Activated T-cell treated with anti-CD3 and anti-CD28 coated beads, Interleukin-2, amount 50 U/mL, for 24 hours (primary cell): ENCODE results near the gene ANKRD65.
A peak's percentile ranks its signal among the peaks of the same experiment; 100 is the strongest.

Experiments
- DNase-seq: peaks from one replicate; pipeline ENCODE4 v3.0.0-alpha.2; 2020
- H3K27ac Mint-ChIP-seq: 2 replicates; pipeline ENCODE4 v1.8.0; 2020; ENCODE audit warnings: mild to moderate bottlenecking, mixed read lengths
- H3K27me3 Mint-ChIP-seq: 2 replicates; pipeline ENCODE4 v1.8.0; 2020; ENCODE audit warnings: mixed read lengths
- H3K36me3 Mint-ChIP-seq: 2 replicates; pipeline ENCODE4 v1.8.0; 2020; ENCODE audit warnings: low read depth, mixed read lengths
- H3K4me1 Mint-ChIP-seq: 2 replicates; pipeline ENCODE4 v1.8.0; 2020; ENCODE audit warnings: low read depth, mixed read lengths
- H3K4me3 Mint-ChIP-seq: 2 replicates; pipeline ENCODE4 v1.8.0; 2020; ENCODE audit warnings: mild to moderate bottlenecking, moderate library complexity, mixed read lengths
- H3K9me3 Mint-ChIP-seq: 2 replicates; pipeline ENCODE4 v1.8.0; 2020; ENCODE audit warnings: mixed read lengths

The ANKRD65 gene

DNA sequence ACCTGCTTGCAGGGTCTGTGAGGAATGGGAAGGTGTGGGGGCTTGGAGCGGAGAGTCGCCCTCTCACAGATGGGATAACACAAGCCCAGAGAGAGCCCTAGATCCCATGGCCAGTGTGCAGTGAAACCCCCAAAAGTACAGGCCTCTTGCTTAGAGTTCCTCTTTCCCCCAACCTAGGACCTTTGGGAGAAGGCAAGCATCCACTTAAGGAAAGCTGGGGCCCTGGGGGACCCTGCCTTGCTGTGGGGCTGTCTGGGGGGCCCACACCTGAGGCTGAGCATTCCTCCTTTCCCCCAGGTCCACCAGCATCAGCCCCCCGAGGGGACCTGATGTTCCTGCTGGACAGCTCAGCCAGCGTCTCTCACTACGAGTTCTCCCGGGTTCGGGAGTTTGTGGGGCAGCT, 15.6 kb upstream of the ANKRD65 start:
- H3K4me3 Mint-ChIP-seq = no peak overlapping the region
- peaks cover 41% of the 10 kb centered on the region for H3K27me3 Mint-ChIP-seq
- DNase-seq = no peak
- no peaks in the 10 kb centered on the region for H3K9me3 Mint-ChIP-seq
- H3K27ac Mint-ChIP-seq = no peak overlapping the region
- H3K4me1 Mint-ChIP-seq = peaks cover 22% of the 10 kb centered on the region
- H3K36me3 Mint-ChIP-seq = no peaks in the 10 kb centered on the region

DNA sequence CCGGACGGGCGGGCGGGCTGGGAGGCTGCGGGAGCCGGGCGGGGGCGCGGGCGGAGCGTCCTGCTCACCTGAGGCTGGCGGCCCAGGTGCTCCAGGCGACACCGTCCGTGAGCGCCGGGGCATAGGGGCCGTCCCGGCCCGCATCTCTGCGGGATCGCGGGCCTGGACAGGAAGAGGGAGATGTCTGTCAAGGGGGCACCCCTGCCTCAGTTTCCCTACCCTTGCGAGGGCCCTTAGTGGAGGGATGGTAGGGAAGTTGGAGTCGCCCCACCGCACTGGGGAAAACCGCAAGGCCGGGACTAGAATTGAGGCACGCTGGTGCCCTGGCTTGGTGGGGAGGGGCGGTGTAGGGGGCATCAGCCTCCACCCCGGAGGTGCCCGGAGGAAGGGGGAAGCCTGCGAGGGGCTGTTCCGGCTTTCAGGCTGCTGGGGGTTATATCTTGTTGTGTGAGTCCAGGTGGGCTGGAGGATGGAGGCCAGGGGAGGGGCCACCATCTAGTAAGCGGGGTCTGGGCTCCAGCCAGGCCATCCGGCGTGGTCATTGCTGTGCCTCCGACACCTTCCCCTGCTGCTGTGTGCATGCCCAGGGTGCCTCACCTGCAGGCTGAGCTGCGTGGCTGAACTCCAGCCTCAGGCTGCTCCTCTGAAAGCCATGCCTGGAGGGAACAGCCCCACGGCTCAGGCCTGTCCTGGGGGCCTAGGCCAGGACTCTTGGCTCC, 15.0 kb upstream of the ANKRD65 start:
- Mint-ChIP-seq H3K27ac (no peak overlapping the region), H3K27me3 (peaks cover 44% of the 10 kb centered on the region), H3K9me3 (no peaks in the 10 kb centered on the region), H3K4me3 (peak overlapping the region; percentile 25), H3K4me1 (peaks cover 22% of the 10 kb centered on the region), H3K36me3 (no peaks in the 10 kb centered on the region)
- no peak for DNase-seq

DNA sequence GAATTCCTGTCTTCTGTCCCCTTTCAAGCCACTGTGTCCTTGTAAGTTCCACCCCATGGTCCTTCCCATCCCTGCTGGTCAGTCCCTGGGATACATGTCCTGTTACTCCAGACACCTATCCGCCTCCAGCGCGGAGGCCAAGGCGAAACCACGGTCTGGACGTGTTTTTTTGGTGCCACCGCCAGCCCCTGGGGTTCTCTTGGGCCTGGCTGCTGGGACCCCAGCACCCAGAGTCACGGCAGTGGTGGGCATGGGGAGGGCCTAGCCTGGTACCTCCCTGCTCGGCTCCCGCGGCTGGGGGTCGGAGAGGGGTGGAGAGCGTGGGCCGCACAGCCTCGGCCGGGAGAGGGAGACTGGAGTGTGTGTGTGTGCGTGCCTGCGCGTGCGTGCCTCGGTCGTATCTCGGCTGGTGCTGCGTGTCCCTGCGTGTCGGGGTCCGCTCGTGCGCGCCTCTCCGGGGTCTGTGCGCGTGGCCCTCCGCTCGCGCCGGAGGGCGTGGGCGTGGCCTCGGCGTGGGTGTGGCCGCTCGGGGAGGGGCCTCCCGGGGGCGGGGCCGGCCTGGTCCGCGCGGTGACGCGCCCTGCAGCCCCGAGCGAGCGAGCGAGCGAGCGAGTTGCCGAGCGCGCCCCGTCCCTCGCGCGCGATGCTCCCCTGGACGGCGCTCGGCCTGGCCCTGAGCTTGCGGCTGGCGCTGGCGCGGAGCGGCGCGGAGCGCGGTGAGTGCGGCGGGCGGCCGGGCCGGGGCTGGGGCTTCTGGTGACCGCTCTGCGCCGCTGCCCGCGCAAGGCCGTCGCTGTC, 14.2 kb upstream of the ANKRD65 start, which contains the start of gene VWA1:
VWA1 (plus strand) TSS at position 585 of the 798 bp plus-strand sequence; CDS start at position 644, 59 bp downstream.
- DNase-seq = peak; percentile 80
- Mint-ChIP-seq H3K9me3 (no peaks in the 10 kb centered on the region), H3K27ac (no peak within 1 kb of the TSS), H3K27me3 (peaks cover 39% of the 10 kb centered on the region), H3K36me3 (no peaks in the 10 kb centered on the region), H3K4me3 (peak within 1 kb of the TSS; percentile 36), H3K4me1 (peaks cover 18% of the 10 kb centered on the region)

DNA sequence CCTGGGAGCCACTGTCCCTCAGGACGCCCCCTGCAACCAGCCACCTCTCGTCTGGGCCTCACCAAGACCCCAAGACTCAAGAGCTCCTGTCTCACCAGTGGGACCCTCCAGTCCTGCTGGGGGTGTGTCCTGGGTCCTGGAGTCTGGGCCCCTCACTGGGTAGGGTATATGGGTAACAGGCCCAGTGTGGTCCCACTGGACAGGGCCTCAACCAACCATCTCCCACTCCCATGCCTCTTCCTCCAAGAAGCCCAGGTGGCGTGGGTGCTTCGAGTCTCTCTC, 13.7 kb upstream of the ANKRD65 start:
- Mint-ChIP-seq H3K4me1 (peaks cover 18% of the 10 kb centered on the region), H3K9me3 (no peaks in the 10 kb centered on the region), H3K36me3 (no peaks in the 10 kb centered on the region), H3K4me3 (peak overlapping the region; percentile 36), H3K27me3 (peaks cover 44% of the 10 kb centered on the region), H3K27ac (no peak overlapping the region)
- DNase-seq = no peak

DNA sequence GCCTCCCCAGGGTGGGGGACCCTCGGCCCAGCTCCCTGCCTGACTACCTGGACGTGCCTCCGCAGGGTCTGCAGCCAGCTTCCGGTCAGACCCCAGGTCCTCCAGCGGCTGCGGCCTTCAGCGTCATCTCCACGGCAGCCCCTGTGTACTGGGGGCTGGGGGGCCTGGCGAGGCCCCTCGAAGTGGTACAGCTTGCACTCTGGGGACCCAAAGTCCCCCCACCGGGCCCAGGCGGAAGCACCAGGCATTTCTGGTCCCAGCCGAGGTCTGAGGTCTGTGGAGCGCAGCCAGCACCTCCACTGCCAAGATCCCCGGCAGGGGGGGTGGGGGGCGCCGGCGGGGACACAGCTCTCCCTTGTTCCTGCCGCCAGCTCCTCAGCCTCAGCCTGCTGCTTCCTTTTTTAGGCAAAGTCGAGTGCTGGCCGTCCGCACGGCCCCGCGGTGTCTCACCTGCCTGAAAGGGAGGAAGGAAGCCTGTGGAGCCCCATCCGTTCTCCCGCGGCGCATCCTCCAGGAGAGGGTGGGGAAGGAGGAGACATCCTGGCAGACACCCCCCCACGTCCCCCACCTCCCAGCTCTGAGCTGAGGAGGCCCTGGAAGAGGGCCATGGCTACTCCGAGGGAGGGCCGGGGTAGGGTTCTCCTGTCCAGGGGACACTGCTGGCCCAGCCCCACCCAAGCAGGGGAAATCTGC, 13.2 kb upstream of the ANKRD65 start:
- H3K4me3 Mint-ChIP-seq = no peak overlapping the region
- no peak overlapping the region for H3K27ac Mint-ChIP-seq
- H3K9me3 Mint-ChIP-seq = no peaks in the 10 kb centered on the region
- no peak for DNase-seq
- peaks cover 49% of the 10 kb centered on the region for H3K27me3 Mint-ChIP-seq
- H3K4me1 Mint-ChIP-seq = peaks cover 18% of the 10 kb centered on the region
- H3K36me3 Mint-ChIP-seq = no peaks in the 10 kb centered on the region

DNA sequence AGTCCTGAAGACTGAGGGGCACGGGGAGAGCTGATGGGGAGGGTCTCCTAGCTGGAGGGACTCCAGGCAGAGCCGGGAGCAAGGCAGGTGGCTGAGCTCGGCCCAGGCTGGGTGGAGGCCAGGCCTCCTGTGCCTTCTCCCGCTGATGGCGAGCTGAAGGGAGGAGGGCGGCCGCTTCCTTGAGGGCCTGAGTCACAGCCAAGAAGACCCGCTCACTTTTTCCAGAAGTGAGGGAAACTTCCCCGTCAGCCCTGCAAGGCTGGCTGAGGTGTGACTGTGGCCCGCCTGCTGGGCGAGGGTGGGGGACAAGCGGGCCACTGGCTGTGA, 12.7 kb upstream of the ANKRD65 start:
- DNase-seq = peak; percentile 70
- H3K4me1 Mint-ChIP-seq = peaks cover 18% of the 10 kb centered on the region
- H3K9me3 Mint-ChIP-seq = no peaks in the 10 kb centered on the region
- no peaks in the 10 kb centered on the region for H3K36me3 Mint-ChIP-seq
- H3K4me3 Mint-ChIP-seq = peak overlapping the region; percentile 51
- peak overlapping the region; percentile 80 for H3K27ac Mint-ChIP-seq
- H3K27me3 Mint-ChIP-seq = peaks cover 49% of the 10 kb centered on the region

DNA sequence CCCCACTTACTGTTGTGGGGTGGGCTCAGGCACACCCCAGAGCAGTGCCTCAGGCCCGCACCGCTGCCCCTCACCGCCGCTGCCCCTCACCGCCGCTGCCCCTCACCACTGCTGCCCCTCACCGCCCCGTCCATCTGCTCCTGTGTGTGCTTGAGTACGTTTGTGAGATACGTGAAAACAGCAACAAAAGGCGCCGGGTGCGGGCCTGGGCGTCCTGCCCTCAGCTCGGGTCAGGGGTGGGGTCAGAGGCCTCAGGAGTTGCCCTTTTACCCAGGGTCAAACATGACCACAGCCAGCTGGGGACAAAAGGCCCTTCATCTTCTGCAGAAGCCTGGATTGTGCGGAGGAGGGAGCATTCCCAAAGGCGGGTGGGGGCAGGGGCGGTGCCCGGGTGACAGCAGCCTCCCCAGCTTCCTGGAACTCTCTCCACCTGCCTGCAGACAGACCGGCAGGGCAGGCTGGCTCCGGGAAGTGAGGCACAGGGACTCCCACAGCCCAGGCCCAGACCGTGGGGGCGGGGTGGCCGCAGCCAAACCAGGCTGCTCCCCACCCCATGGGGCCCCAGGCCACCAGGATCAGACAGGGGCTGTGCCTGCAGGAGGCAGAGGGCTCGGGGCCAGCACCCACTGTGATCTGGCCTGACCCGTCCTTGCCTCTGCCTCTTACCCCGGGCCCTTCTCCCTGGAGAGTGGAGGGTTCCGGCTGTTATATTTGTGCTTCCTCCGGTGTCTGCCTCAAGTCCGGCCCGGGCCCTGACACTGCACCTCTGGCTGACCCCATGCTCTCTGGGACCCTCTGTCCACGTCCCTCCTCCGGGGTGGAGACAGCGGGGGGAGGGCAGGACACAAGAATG, 12.1 kb upstream of the ANKRD65 start:
- H3K4me1 Mint-ChIP-seq = peaks cover 18% of the 10 kb centered on the region
- no peaks in the 10 kb centered on the region for H3K9me3 Mint-ChIP-seq
- no peaks in the 10 kb centered on the region for H3K36me3 Mint-ChIP-seq
- DNase-seq = no peak
- H3K27me3 Mint-ChIP-seq = peaks cover 48% of the 10 kb centered on the region
- peak overlapping the region; percentile 51 for H3K4me3 Mint-ChIP-seq
- H3K27ac Mint-ChIP-seq = peak overlapping the region; percentile 80

DNA sequence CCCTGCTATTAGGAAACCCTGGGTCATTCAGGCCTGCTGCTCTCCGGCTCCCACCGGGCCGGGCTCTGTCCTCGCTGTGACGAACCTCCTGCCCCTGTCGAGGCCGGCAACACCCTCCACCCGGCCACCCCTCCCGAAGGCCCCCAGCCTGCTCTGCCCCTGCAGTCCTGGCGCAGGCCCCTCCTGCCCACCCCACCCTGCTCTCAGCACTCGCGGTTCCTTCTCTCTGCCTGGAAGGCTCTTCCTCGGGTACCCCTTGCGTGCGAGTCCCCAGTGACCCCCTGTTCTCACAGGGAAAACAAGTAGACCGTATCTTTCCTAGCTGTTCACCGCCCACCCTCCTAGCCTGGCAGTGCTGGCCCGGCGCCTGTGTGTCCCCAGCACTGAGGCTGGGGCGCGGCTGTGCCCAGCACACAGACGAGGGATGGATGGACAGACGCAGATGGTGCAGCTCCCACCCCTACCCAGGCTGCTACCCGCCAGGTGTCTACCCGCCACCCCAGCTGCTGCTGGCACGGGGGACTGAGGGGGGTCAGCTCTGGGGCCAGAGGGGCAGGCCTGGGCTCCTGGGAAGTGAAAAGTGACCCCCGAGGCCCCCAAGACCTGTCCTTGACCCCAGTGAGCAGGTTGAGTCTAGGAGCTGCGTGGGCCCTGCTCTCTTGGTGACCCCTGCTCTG, 11.3 kb upstream of the ANKRD65 start:
- peaks cover 47% of the 10 kb centered on the region for H3K27me3 Mint-ChIP-seq
- peaks cover 18% of the 10 kb centered on the region for H3K4me1 Mint-ChIP-seq
- DNase-seq = no peak
- H3K27ac Mint-ChIP-seq = no peak overlapping the region
- no peaks in the 10 kb centered on the region for H3K36me3 Mint-ChIP-seq
- no peaks in the 10 kb centered on the region for H3K9me3 Mint-ChIP-seq
- no peak overlapping the region for H3K4me3 Mint-ChIP-seq

DNA sequence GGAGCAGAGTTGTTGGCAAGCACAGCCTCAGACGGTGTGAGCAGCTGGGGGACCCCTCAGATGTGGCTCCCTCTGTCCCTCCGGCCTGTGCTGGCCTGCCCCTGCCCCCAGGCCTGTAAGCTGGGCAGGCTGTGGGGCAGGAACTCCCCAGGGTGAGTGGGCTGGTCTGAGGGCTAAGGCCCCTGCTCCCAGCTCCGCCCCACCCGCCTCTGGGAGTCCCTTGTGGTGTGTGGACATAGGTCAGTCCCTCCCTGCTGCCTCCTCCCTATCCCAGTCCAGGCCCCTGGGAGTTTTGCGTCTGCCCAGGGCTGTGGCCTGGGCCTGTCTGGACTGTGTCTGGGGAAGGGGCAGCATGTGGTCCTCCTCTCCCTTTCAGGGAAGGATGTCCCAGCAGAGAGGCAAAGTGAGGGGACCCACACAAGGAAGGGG, 10.8 kb upstream of the ANKRD65 start:
- Mint-ChIP-seq H3K36me3 (no peaks in the 10 kb centered on the region), H3K4me3 (no peak overlapping the region), H3K27me3 (peaks cover 46% of the 10 kb centered on the region)

DNA sequence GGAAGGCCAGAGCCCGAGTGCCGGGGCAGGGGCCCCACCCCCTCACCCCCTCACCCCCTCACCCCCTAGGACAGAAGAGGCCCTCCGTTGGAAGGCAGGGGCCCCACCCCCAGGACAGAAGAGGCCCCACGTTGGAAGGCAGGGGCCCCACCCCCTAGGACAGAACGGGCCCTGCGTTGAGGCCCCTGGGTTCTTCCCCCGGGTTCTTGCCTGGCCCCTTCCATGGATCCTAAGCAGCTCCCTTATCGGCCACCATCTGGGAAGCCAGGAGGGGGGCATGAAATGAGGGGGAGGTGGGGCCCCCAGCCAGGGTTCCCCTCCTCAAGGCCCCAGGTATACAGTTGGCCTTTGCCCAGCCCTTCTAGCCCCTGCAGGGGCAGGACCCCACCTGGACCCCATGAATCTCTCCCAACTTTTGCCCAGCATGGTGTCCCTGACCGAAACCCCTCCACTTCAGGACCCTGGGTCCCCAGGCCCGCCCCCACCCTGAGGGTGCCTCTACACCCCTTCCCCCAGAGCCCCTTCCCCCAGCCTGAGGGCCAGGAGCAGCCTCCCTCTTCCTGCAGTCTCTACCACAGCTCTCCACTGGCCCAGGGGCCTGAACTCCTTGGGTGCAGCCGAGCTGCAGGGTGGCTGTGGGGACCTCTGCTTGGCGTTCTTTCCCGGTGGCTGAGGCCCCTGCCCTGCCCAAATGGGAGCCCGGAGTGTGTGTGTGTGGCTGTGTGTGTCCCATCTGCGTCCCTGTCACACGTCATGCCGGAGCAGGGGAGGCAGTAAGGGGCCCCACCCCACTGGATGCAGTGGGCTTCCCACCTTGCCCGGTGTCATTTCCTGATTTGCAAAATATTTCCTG, 10.1 kb upstream of the ANKRD65 start:
- H3K4me1 Mint-ChIP-seq = peaks cover 16% of the 10 kb centered on the region
- no peak overlapping the region for H3K27ac Mint-ChIP-seq

More for the DNA sequence above, 10.8 kb upstream of the ANKRD65 start:
- H3K9me3 Mint-ChIP-seq = no peaks in the 10 kb centered on the region
- H3K27ac Mint-ChIP-seq = no peak overlapping the region
- H3K4me1 Mint-ChIP-seq = peaks cover 18% of the 10 kb centered on the region
- no peak for DNase-seq

DNA sequence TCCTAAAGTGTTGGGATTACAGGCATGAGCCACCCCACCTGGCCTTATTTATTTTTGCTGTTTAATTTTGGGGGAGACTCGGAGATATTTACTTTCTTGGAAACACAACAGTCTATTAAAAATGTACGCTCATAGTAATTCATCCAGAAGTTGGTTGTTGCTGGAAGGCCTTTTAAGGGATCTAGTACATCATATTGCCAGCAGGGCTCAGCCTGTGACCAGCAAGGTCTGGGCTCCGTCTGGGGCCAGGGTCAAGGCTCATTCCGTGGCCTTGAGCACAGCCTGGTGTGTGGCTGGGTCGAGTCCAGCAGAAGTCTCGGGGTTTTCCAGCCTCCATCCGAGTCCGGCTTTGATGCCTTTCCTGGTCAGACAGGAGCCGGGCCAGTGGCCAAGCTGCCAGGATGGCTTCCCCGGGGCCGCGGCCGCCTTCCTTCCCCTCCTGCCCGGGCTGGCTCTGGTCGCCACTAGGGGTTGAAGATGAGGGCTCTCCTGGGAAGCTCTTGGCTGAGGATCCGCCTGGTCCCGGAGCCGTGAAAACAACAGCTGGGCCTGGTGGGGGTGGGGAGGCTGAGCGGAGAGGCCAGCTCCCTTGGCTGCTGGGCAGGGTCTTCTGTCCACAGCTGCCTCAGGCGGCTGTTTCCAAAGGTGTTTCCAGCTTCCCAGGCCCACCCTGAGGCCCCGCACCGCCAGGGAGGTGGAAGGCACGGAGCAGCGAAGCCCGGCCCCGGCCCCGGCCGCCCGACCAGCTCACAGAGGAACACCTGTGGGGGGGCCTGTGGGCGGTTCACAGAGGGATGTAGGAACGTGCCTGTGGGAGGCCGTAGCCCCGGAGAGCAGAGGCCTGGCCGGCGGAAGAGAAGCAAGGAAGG, 9.3 kb upstream of the ANKRD65 start:
- H3K4me1 Mint-ChIP-seq = peaks cover 15% of the 10 kb centered on the region
- H3K27me3 Mint-ChIP-seq = peaks cover 46% of the 10 kb centered on the region
- H3K27ac Mint-ChIP-seq = no peak overlapping the region
- DNase-seq = no peak
- no peaks in the 10 kb centered on the region for H3K9me3 Mint-ChIP-seq
- H3K4me3 Mint-ChIP-seq = no peak overlapping the region
- no peaks in the 10 kb centered on the region for H3K36me3 Mint-ChIP-seq

More for the DNA sequence above, 10.1 kb upstream of the ANKRD65 start:
- no peak for DNase-seq
- Mint-ChIP-seq H3K9me3 (no peaks in the 10 kb centered on the region), H3K36me3 (no peaks in the 10 kb centered on the region), H3K27me3 (peaks cover 43% of the 10 kb centered on the region), H3K4me3 (no peak overlapping the region)

DNA sequence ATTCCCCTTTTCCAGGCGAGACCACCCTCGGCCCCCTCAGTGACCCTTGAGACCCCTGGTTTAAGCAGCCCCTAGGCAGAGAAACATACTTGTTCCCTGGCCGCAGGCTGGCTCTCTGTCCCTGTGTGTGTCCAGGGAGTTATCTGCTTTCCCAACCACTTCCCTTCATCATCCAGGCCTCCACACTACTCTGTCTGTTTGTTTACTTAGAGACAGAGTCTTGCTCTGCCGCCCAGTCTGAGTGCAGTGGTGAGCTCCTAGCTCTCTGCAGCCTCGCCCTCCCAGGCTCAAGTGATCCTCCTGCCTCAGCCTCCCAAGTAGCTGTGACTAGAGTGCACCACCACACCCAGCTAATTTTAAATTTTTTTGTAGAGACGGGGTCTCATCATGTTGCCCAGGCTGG, 8.6 kb upstream of the ANKRD65 start:
- Mint-ChIP-seq H3K27ac (no peak overlapping the region), H3K4me1 (peaks cover 10% of the 10 kb centered on the region), H3K9me3 (no peaks in the 10 kb centered on the region), H3K36me3 (no peaks in the 10 kb centered on the region), H3K27me3 (peaks cover 46% of the 10 kb centered on the region), H3K4me3 (no peak overlapping the region)
- no peak for DNase-seq
